Spleen (tissue), 11 donors: ENCODE data around the gene EXOSC1. TPM values are rescaled to one million over a fixed set of nuclear protein-coding genes. Genes with fewer than 3 reads are reported as not detected.
"Not testable (repeated sequence)": the region's sequence is repeated elsewhere in the genome, so short reads cannot be mapped to it uniquely, and the experiment has no call there.

ENCODE experiments used
- DNase-seq: peaks from one replicate; pipeline ENCODE4 v3.0.0-alpha.2; 2020
- H3K27ac ChIP-seq, 8 donors: fragments of 200-600 bp; sonication (generic) in 7 of 8; 1 replicate in 4 of 8; 2 replicates in 4 of 8; pipeline versions ENCODE4 v1.5.0 to v1.8.0; 2016 to 2021; ENCODE audit warnings: inconsistent platforms in 4 of 8, mild to moderate bottlenecking in 4 of 8, moderate library complexity in 1 of 8
- H3K27me3 ChIP-seq, 7 donors: fragments of 200-600 bp; sonication (generic) in 6 of 7; replicated peaks in 1 of 7; 1 replicate in 4 of 7; 2 replicates in 3 of 7; pipeline versions ENCODE4 v1.5.0 to v1.8.0; 2016 to 2021; ENCODE audit warnings: inconsistent platforms in 3 of 7, mild to moderate bottlenecking in 1 of 7
- H3K36me3 ChIP-seq, 6 donors: fragments of 200-600 bp; sonication (generic) in 5 of 6; 1 replicate in 4 of 6; 2 replicates in 2 of 6; pipeline versions ENCODE4 v1.5.0 to v1.8.0; 2016 to 2021; ENCODE audit warnings: inconsistent platforms in 2 of 6
- H3K4me1 ChIP-seq, 6 donors: fragments of 200-600 bp; sonication (generic) in 5 of 6; 1 replicate in 3 of 6; 2 replicates in 3 of 6; pipeline versions ENCODE4 v1.5.0 to v1.8.0; 2016 to 2021; ENCODE audit warnings: inconsistent platforms in 3 of 6
- H3K4me3 ChIP-seq, 8 donors: fragments of 200-600 bp; sonication (generic) in 7 of 8; 1 replicate in 4 of 8; 2 replicates in 4 of 8; pipeline versions ENCODE4 v1.5.0 to v1.8.0; 2016 to 2021; ENCODE audit warnings: inconsistent platforms in 4 of 8, mild to moderate bottlenecking in 4 of 8, moderate library complexity in 2 of 8
- H3K9me3 ChIP-seq, 8 donors: fragments of 200-600 bp; sonication (generic) in 7 of 8; 1 replicate in 4 of 8; 2 replicates in 4 of 8; pipeline versions ENCODE4 v1.5.0 to v1.8.0; 2016 to 2021; ENCODE audit warnings: inconsistent platforms in 4 of 8
- POLR2A ChIP-seq, 3 donors: fragments of 450-650 bp; IDR thresholded peaks; one replicate each; pipeline ENCODE4 v1.5.1; 2017; ENCODE audit warnings: antibody characterized with exemption in 3 of 3, mild to moderate bottlenecking in 1 of 3
- POLR2AphosphoS5 ChIP-seq, 3 donors: sonication (generic); formaldehyde crosslinking; IDR thresholded peaks; one replicate each; pipeline ENCODE4 v1.5.1; 2017; ENCODE audit warnings: antibody characterized with exemption in 3 of 3
- WGBS, 5 donors: extraction: QIAGEN DNeasy Blood & Tissue Kit in 3 of 5; methylation state at CpG; one replicate each; pipeline versions ENCODE4 v1.1.5 to v1.1.7; 2013 to 2018; 5-methylcytosine and 5-hydroxymethylcytosine counted together
- intact Hi-C: fragments of 100-400 bp; cut with DNase I; formaldehyde crosslinking; loops from one replicate; pipeline ENCODE4 v1.15.0; 2023; ENCODE audit warnings: low total_unique reads
- polyA plus RNA-seq, 3 donors: library from polyadenylated mRNA; stranded (reverse); fragments of 200-250 nt; gene quantifications; one replicate each; pipeline ENCODE4 v1.2.1, GENCODE V29; 2013
- total RNA-seq, 7 donors: library from RNA; depleted of rRNA in 3 of 7; stranded (reverse); fragments of >200 nt in 3 of 7; fragmentation: NEBNext Ultra II Directional in 4 of 7; extraction: Animal tissue kit (Norgen Biotek cat#: 25700) in 4 of 7; gene quantifications; one replicate each; pipeline versions ENCODE4 v1.1.0 to v1.2.1, GENCODE V29; 2016 to 2021
- TF ChIP-seq, protein P1 (sequence below), 11 experiments: fragments of 200-600 bp in 7 of 11; fragments of 450-650 bp in 4 of 11; sonication (generic) in 4 of 11; IDR thresholded peaks in 8 of 11; conservative IDR thresholded peaks in 3 of 11; 1 replicate in 7 of 11; 2 replicates in 4 of 11; pipeline versions ENCODE4 v1.4.0 to v1.8.0; 2016 to 2021; ENCODE audit warnings: antibody characterized with exemption in 11 of 11, inconsistent platforms in 4 of 11, mild to moderate bottlenecking in 1 of 11
- donor health status: healthy with polysubstance abuse.
- donor health status: DM: no; HTN: no; CAD: no; lungs with moderate emphysema.
- donor health status: DM: no; HTN: no; CAD: no.
- donor health status: Bipolar disorder and iron deficiency.
- donor health status: healthy.
- donor health status: DM: no; HTN: no; CAD: no.
- donor health status: DM: yes; HTN: yes; CAD: no.

Gene EXOSC1
- total and polyA plus RNA-seq, 10 donors: 28.7 to 50.5 (median 37.2) TPM

DNA sequence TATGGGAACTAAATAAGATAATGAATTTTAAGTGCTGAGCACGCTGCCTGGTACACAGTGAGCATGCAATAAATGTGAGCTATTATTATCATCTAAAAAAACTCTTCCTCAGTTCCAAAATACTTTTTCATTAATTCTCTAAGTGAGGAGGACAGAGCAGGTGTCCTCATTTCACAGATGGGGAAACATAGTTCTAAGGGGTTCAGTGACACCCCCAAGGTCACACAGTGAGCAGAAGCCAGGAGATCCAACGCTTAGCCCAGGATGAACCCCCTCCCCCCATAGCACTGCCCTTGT is 37.9 kb downstream of the EXOSC1 start:
- WGBS, 5 donors: 54 to 75% (median 65%) methylated on average over 2 of the region's 2 CpGs
- H3K27ac ChIP-seq: peak overlapping the region in 7 of 8 donors; percentile 76 to 91 (median 89)
- H3K27me3 ChIP-seq: no peaks in the 10 kb centered on the region
- H3K36me3 ChIP-seq: no peaks in the 10 kb centered on the region
- intact Hi-C loops: no loop called here
- H3K4me1 ChIP-seq: peaks cover 10 to 57% (median 22%) of the 10 kb centered on the region in 6 donors
- H3K4me3 ChIP-seq: peak overlapping the region in 1 of 8 donors; percentile 61
- no peak for DNase-seq
- TF ChIP-seq POLR2A (IDR thresholded peaks at IDR 0.05): no peak
- TF ChIP-seq, protein P1, sequence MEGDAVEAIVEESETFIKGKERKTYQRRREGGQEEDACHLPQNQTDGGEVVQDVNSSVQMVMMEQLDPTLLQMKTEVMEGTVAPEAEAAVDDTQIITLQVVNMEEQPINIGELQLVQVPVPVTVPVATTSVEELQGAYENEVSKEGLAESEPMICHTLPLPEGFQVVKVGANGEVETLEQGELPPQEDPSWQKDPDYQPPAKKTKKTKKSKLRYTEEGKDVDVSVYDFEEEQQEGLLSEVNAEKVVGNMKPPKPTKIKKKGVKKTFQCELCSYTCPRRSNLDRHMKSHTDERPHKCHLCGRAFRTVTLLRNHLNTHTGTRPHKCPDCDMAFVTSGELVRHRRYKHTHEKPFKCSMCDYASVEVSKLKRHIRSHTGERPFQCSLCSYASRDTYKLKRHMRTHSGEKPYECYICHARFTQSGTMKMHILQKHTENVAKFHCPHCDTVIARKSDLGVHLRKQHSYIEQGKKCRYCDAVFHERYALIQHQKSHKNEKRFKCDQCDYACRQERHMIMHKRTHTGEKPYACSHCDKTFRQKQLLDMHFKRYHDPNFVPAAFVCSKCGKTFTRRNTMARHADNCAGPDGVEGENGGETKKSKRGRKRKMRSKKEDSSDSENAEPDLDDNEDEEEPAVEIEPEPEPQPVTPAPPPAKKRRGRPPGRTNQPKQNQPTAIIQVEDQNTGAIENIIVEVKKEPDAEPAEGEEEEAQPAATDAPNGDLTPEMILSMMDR (IDR thresholded peaks at IDR 0.05 in 8 of 11, conservative IDR thresholded peaks at IDR 0.05 in 3 of 11): no peak
- TF ChIP-seq POLR2AphosphoS5 (IDR thresholded peaks at IDR 0.05): no peak
- H3K9me3 ChIP-seq: no peaks in the 10 kb centered on the region

DNA sequence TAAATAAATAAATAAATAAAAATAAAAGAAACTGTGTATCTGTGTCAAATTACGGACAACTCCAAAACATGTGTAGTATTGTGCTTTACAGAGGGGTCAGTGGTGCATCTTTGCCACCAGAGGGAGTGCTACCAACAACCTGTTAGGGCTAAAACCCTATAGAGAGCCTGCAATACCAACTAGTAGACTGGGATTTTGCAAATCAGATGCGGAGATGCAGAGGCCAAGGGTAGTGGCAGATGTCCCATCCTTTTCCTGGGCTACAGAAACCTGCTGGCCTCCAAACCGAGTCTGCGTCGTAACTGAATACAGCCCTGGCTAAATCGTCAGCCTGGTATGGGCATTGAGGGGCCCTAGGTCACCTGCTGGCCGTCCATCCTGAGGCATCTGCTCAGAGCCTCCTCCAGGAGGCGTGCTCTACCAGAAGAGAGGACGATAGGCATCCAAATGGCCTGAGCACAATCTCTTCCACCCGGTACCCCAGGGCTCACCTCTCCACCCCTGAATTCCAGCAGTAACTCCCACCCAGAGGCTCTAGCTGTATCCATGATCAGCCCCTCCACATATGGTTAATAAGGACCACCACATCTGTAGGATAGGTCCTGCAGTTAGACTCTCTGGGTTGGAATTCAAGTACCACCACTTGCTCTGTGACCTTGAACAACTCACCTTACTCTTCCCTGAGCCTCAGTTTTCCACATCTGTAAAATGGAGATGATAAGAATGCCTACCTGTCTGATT is 38.4 kb downstream of the EXOSC1 start:
- WGBS, 5 donors: 2 to 7% (median 3%) methylated on average over 7 to 10 of the region's 10 CpGs
- Histone ChIP-seq H3K9me3 (no peaks in the 10 kb centered on the region), H3K36me3 (no peaks in the 10 kb centered on the region), H3K27me3 (no peaks in the 10 kb centered on the region), H3K27ac (peak overlapping the region in 7 of 8 donors; percentile 76 to 91 (median 89)), H3K4me3 (peak overlapping the region in 4 of 8 donors; percentile 5 to 61 (median 15)), H3K4me1 (peaks cover 10 to 52% (median 22%) of the 10 kb centered on the region in 6 donors)
- DNase-seq: peak; percentile 85
- intact Hi-C loops: no loop called here
- TF ChIP-seq, protein P1 (IDR thresholded peaks at IDR 0.05 in 8 of 11, conservative IDR thresholded peaks at IDR 0.05 in 3 of 11): peak; percentile 71 to 93 (median 84)
- TF ChIP-seq POLR2AphosphoS5 (IDR thresholded peaks at IDR 0.05) (peak in 2 of 3 donors; percentile 13 to 26), POLR2A (IDR thresholded peaks at IDR 0.05) (no peak)

DNA sequence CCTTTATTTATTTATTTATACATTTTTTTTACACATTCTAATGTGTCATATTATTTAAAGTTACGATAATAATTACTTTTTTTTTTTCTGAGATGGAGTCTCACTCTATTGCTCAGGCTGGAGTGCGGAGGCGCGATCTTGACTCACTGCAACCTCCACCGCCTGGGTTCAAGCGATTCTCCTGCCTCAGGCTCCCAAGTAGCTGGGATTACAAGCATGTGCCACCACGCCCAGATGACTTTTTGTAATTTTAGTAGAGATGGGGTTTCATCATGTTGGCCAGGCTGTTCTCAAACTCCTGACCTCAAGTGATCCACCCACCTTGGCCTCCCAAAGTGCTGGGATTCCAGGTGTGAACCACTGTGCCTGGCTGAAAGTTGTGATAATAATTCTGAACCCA is 39.3 kb downstream of the EXOSC1 start:
- H3K9me3 ChIP-seq, H3K27me3 ChIP-seq, DNase-seq, H3K36me3 ChIP-seq, intact Hi-C loops: not testable (repeated sequence)
- 49 to 80% (median 70%) methylated on average over 7 of the region's 7 CpGs for WGBS, 5 donors
- Histone ChIP-seq H3K27ac (peak overlapping the region in 7 of 8 donors; percentile 76 to 91 (median 89)), H3K4me3 (peak overlapping the region in 1 of 8 donors; percentile 61), H3K4me1 (peaks cover 10 to 60% (median 26%) of the 10 kb centered on the region in 6 donors)

DNA sequence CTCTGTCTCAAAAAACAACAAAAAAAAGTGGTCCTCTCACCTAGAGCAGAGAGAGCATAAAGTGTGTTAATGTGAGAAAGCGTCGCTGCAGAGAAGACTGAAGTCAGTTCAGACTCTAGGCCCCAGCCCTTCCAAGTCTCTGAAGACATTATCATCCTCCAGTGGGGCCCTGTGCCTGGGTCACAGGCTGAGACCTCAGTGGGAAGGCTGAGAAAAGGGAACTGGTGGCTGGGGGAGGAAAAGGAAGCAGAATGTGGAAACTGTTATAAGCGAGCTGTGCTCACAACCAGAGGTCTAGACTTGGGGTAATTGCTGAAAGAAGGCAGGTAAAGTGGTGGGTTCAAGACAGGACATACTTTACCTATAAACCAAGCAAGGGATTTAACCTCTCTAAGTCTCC is 39.7 kb downstream of the EXOSC1 start:
- Histone ChIP-seq H3K4me1 (peaks cover 10 to 63% (median 28%) of the 10 kb centered on the region in 6 donors), H3K9me3 (no peaks in the 10 kb centered on the region), H3K27ac (peak overlapping the region in 7 of 8 donors; percentile 76 to 91 (median 89)), H3K4me3 (peak overlapping the region in 1 of 8 donors; percentile 61), H3K36me3 (no peaks in the 10 kb centered on the region), H3K27me3 (no peaks in the 10 kb centered on the region)
- DNase-seq: peak; percentile 84
- TF ChIP-seq POLR2AphosphoS5 (IDR thresholded peaks at IDR 0.05) (peak in 1 of 3 donors; percentile 32), POLR2A (IDR thresholded peaks at IDR 0.05) (no peak)
- TF ChIP-seq, protein P1 (IDR thresholded peaks at IDR 0.05 in 8 of 11, conservative IDR thresholded peaks at IDR 0.05 in 3 of 11): peak in 1 of 11 experiments; percentile 30
- intact Hi-C loops: no loop called here
- WGBS, 5 donors: 20 to 54% (median 32%) methylated on average over 3 of the region's 3 CpGs
